ENCODE results near the gene ATP10D. TPM values are rescaled to one million over a fixed set of nuclear protein-coding genes. Genes with fewer than 3 reads are reported as not detected.

ATP10D gene
- total RNA-seq, 1 experiment from 2014 or later, result 5.1 TPM

- TF ChIP-seq POLR2A (IDR thresholded peaks at IDR 0.05; ENCODE audit: borderline replicate concordance, extremely low read depth, insufficient read depth, insufficient read length) (no peak), ZFX (IDR thresholded peaks at IDR 0.05) (no peak), EZH2phosphoT487 (IDR thresholded peaks at IDR 0.05; ENCODE audit: borderline replicate concordance) (no peak), CTCF (IDR thresholded peaks at IDR 0.05 in 2 of 3, conservative IDR thresholded peaks at IDR 0.05 in 1 of 3; ENCODE audit: borderline replicate concordance in 1 of 3, insufficient read depth in 1 of 3, low read depth in 2 of 3, low read length in 2 of 3) (no peak), JUND (IDR thresholded peaks at IDR 0.05) (no peak), ELF1 (IDR thresholded peaks at IDR 0.05; ENCODE audit: borderline replicate concordance, low read depth) (no peak), EGR1 (IDR thresholded peaks at IDR 0.05; ENCODE audit: low read depth) (no peak), REST (IDR thresholded peaks at IDR 0.05; ENCODE audit: low read depth) (no peak)
- ChIA-PET CTCF (no interaction called here), POLR2A (no interaction called here), RAD21 (ENCODE audit: low non-redundant PET in 1 of 2, low total read pairs in 2 of 2, uncharacterized antibody in 2 of 2, unreplicated experiment in 2 of 2) (no interaction called here)
- no peaks in the 10 kb centered on the region for H3K9me2 ChIP-seq (ENCODE audit: insufficient read depth)
- ATAC-seq (no peak), DNase-seq (ENCODE audit: low read depth, low spot score) (no peak)
- no peak overlapping the region for H3K4me3 ChIP-seq (replicated peaks in 1 of 2; ENCODE audit: low read depth in 1 of 2, low read length in 2 of 2)
- H3K9me3 ChIP-seq (ENCODE audit: control insufficient read depth in 1 of 2, insufficient read depth in 1 of 2, low read depth in 1 of 2, low read length in 2 of 2), result no peaks in the 10 kb centered on the region
- intact Hi-C loops (cut with micrococcal nuclease), result no loop called here
- H3K4me2 ChIP-seq (ENCODE audit: low read length), result no peak overlapping the region
- H3K79me2 ChIP-seq (ENCODE audit: insufficient read depth, low read length), result no peaks in the 10 kb centered on the region
- no peak overlapping the region for H3K9ac ChIP-seq (ENCODE audit: low read length)
- no peaks in the 10 kb centered on the region for H3K36me3 ChIP-seq (ENCODE audit: control insufficient read depth in 1 of 2, insufficient read depth in 2 of 2, low read length in 2 of 2)
- no peaks in the 10 kb centered on the region for H3K27me3 ChIP-seq (ENCODE audit: insufficient read depth, low read length)
- H2AFZ ChIP-seq (ENCODE audit: low read depth, low read length, poor library complexity, severe bottlenecking), result no peak overlapping the region
- no TSS peak for BruUV-seq (replicated peaks)
- H3K27ac ChIP-seq (ENCODE audit: low read depth, low read length), result no peak overlapping the region
- peaks cover 0 to 2% of the 10 kb centered on the region in 2 experiments; a peak in 1 of 4 replicates for H3K4me1 ChIP-seq (ENCODE audit: control insufficient read depth in 1 of 2, insufficient read depth in 2 of 2, low read length in 2 of 2)
- no peaks in the 10 kb centered on the region for H4K20me1 ChIP-seq (ENCODE audit: insufficient read depth)
These were observed 6.3 kb upstream of the ATP10D start for GRCh38 chr4:47478804-47479203.

All from HCT116 (cell line).